NK-92 (cell line): ENCODE measurements around the gene POLR2H.

ENCODE experiments used
- DNase-seq: peaks from one replicate; lab custom pipeline; 2025; ENCODE audit not compliant: unreplicated experiment; lab: John Stamatoyannopoulos, UW

The POLR2H gene

GRCh38 chr3:184368586-184369183 lies 7.2 kb downstream of the POLR2H start:
- no peak for DNase-seq

GRCh38 chr3:184371570-184372018 lies 10.1 kb downstream of the POLR2H start:
- DNase-seq, result no peak

- no peak for DNase-seq
Observed at GRCh38 chr3:184372296-184372821, 10.8 kb downstream of the POLR2H start.

DNA sequence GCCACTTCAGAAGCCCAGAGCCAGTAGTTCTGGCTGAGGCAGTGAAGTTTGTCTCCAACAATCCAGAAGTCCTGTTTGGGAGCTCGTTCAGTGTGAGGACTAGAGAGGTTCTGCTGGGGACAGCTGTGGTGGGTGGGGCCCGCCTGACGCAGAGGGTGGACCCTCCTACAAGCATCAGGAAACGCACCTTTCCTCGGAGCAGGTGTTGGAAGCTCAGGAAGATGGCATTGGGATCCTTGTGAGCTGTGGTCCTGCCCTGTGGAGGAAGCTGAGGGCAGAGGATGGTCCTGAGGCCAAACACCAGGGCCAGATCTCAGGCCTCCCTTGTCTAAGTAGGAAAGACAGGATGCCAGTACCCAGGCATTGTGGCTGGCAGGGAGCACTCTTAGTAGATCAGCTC lies 11.4 kb downstream of the POLR2H start:
- no peak for DNase-seq

DNA sequence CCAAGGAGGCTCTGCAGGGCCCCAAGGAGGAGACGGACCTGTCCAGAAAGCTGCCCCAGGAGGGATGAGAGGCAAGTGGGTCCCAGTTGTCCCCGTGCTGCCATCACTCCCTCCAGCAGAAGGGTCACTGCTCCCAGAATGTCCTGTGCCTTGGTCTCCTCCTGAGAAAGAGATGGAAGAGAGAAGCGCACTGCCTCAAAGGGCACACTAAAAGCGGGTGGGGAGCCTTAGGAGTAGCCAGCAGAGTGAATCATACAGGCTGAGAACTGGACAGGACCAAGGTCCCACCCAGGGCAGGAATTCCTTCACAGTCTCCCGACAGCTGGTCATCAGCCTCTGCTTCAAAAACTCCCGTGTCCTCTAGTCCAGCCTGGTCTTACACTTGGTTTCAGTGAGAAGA lies 11.9 kb downstream of the POLR2H start:
- no peak for DNase-seq

DNA sequence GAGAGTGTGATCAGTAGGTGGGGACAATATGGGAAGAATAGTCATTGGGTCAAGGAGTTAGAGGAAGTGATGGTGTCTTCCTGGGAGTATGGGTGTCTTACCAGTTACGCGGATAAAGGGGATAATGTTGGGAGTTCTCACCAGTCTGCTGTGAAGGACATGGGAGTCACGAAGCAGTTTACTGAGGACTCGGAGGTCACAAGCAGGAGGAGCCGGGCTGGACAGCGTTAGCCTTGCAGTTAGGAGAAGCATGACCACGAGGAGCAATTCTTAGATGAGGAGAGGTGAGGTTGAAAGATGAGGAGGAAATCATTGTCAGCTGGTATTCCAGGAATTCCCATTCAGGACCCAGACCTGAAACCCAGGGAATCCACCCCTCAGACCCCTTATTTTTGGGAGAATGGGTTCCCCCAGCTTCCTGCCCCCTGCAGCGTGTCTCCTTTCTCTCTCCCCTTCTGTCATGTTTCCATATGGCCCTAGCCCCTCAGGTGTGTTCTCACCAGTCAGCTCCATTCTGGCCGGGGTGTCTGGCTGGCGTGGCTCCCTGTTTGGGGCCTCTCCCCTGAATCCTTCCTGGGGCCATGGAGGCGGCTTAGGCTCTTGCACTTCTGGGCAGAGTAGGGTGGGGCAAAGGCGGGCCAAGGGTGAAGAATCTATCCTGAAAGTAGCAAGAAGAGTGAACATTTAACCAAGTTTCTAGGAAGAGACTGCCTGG lies 14.4 kb downstream of the POLR2H start:
- DNase-seq, result no peak

DNA sequence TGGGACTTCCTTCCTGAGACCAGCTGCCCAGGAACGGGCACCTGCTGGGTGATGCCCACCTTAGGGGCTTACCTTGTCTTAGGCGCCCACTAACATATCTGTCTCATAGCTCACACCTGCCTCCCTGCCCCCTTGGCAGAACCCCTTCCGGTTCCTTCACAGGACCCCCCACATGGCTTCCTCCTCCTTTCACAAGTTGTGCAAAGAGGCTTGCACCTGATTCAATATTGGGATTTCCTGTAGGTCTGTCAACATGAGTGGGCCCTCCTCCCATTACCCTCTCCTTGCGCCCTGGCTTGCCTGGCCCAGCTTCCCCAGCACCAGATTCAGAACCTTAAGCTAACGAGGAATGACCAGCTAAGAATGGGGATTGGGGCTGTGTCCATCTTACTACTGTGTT lies 15.9 kb downstream of the POLR2H start:
- DNase-seq, result no peak

DNA sequence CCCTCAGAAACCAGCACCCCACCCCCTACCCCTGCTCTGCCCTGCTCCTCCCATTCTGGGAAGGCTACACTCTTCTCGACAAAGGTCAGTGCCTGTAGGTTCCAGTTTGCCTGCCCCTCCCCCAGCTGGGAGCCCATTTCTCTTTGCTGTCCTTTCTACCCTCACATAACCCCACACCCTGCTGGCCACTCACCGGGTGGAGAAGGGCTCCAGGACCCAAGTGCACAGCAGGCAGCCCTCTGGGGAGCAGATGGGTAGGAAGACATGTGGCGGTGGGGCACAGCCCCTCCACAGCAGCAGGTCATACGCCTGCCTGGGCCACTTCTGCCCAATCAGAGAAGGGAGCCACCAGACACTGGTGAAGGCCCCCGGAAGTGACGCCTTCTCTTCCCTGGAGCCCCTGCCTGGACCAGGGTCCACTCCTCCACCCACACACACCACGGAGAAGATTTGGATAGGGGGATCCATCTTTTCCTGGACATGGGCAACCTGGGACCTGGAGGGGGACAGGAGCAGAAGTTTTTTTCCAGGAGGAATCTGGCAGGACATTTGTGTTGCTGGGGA lies 16.5 kb downstream of the POLR2H start, which contains the start of gene THPO:
THPO (minus strand) TSS at position 326 of the 564 bp plus-strand sequence. CDS start 1,948 bp downstream, outside the sequence.
- no peak for DNase-seq

DNA sequence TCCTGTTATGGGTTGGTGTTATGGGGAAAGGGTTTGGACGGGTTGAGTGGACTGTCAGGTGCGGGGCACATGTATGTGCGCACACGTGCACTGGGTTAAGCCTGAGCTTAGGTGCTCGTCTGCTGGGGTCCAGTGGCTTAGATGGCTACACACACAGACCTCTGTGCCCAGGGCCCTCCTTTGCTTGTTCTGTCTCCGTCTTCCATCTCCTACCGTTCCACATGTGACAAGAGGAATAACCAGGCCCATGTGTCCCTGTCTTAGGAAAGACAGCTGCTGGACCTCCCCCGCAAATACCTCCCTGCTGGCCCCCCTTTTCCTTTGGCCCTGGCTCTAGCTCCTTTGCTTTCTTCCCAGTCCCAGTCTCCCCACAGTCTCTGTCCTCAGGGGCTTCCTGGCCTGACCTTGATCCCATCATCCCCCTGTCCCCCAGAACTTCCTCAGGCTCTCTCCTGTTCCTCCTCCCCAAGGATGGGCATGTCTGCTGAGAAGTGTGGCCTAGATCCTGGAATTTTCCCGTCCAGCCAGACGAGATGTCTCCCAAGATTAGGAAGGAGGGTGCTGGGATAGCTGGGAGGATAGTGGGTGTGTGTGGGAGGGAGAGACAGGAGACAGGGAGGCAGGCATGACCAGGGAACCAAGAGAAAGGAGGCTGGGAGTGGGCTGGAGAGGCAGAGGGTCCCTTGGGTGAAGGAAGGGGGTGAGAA lies 17.3 kb downstream of the POLR2H start:
- no peak for DNase-seq

DNA sequence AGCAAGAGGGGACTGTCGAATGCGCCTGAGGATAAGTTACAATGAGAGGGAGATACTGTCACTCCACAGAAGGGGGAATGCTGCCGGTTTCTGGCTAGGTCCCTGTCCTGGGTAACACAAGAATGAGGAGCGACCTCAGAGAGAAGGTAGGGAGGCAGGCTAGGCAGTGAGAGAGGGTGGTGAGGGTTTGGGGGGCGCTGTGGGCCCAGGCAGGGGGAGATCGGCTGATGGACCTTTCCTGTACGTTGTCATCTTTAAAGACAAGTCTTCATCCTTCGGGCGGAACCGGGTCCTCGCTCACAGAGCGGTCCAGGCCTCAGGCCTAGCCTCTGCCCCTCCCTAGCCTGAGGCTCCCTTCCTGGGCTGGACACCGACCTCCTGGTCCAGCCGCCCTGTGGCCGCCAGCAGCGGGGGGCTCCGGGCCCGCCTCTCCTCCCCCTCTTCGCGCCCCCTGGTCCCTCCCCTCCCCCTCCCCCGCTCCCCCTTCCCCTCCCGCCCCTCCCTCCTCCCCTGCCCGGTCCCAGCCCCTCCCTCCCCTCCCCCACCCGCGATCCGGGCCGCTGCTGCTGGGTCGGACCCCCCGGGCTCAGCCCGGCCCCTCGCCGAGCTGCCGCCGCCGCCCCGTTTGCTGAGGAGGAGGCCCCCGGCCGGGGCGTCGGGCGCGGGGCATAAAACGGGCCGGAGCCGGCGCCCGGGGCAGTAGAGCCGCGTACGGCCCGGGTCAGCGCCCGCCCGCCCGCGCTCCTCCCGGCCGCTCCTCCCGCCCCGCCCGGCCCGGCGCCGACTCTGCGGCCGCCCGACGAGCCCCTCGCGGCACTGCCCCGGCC lies 18.1 kb downstream of the POLR2H start, which contains the start of gene CHRD:
CHRD (plus strand) TSS at position 697 of the 827 bp plus-strand sequence. CDS start 265 bp downstream, outside the sequence.
- DNase-seq, result no peak

DNA sequence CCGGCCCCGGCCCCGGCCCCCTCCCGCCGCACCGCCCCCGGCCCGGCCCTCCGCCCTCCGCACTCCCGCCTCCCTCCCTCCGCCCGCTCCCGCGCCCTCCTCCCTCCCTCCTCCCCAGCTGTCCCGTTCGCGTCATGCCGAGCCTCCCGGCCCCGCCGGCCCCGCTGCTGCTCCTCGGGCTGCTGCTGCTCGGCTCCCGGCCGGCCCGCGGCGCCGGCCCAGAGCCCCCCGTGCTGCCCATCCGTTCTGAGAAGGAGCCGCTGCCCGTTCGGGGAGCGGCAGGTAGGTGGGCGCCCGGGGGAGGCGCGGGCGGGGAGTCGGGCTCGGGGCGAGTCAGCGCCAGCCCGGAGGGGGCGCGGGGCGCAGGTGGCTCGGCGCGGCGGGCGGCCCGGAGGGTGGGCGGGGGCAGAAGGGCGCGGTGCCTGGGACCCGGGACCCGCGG lies 18.7 kb downstream of the POLR2H start:
- DNase-seq, result no peak

- DNase-seq, result no peak
Observed at GRCh38 chr3:184380627-184381260, 19.2 kb downstream of the POLR2H start.

GRCh38 chr3:184381261-184382224 lies 20.0 kb downstream of the POLR2H start:
- DNase-seq, result no peak

- DNase-seq, result no peak
Observed at GRCh38 chr3:184382326-184383032, 21.0 kb downstream of the POLR2H start.

DNA sequence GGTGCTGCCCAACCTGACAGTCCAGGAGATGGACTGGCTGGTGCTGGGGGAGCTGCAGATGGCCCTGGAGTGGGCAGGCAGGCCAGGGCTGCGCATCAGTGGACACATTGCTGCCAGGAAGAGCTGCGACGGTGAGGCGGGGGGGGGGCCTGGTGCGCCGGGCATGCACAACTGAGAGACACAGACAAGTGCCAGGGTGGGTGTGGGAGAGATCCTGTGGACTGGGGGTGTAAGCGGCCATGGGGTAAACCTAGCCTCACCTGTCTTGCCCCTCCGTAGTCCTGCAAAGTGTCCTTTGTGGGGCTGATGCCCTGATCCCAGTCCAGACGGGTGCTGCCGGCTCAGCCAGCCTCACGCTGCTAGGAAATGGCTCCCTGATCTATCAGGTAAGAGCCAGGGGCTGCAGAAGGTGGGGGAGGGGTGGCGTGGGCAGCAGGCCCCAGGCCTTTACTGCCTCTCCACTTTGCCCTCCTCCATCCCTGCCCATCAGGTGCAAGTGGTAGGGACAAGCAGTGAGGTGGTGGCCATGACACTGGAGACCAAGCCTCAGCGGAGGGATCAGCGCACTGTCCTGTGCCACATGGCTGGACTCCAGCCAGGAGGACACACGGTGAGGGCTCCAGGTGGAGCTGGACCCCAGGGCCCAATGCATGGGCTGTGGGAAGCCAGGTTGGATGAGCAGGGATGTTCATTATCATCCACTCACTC lies 21.7 kb downstream of the POLR2H start:
- DNase-seq, result no peak

DNA sequence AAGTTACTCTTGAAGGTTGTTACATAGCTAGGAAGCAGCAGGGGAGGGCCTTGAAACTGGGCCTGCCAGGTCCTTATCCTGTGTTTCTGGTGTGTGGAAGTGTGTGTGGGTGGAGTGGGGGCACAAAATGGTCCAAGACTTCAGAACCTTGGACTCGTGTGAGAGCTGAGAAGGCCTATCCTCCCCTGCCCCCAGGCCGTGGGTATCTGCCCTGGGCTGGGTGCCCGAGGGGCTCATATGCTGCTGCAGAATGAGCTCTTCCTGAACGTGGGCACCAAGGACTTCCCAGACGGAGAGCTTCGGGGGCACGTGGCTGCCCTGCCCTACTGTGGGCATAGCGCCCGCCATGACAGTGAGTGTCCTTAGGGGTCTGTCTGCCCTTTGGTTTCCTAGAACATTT lies 22.8 kb downstream of the POLR2H start:
- DNase-seq, result no peak

DNA sequence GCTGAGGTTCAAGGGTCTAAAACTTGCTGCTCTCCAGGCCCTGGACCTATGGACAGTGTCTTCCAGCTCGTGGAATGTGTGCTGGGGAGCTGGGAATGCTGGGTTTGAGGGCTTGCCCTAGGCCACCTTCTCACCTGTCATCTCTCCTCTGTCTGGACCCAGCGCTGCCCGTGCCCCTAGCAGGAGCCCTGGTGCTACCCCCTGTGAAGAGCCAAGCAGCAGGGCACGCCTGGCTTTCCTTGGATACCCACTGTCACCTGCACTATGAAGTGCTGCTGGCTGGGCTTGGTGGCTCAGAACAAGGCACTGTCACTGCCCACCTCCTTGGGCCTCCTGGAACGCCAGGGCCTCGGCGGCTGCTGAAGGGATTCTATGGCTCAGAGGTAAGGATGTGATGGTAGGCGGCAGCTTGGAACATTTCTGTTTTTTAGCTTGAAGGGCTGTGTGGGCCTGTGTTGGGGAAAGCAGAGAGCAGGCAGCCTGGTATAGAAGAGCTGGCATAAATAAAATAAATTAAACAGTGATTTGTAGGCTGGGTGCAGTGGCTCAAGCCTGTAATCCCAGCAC lies 23.4 kb downstream of the POLR2H start:
- no peak for DNase-seq
